HepG2 (cell line): ENCODE measurements around the gene ZFYVE28. TPM values are rescaled to one million over a fixed set of nuclear protein-coding genes. Genes with fewer than 3 reads are reported as not detected.

Source experiments
- ATAC-seq: fragments of 200-7000 bp; cut with Tn5 transposase; 3 replicates; pipeline ENCODE4 v1.9.1; 2020; ENCODE audit warnings: mild to moderate bottlenecking, moderate library complexity
- BruUV-seq: library from RNA; stranded (reverse); fragments of 400-500 nt; replicated peaks from 2 replicates; lab custom pipeline; 2021; lab: Mats Ljungman, UMichigan
- CTCF ChIA-PET: fragments of 300-600 bp; formaldehyde crosslinking; extraction: SDS; loops from one replicate; lab custom pipeline; 2021; ENCODE audit warnings: low total read pairs, inconsistent platforms, low intra/inter-chr PET ratio; lab: Yijun Ruan, JAX
- POLR2A ChIA-PET: fragments of 350-600 bp; sonication (Branson Sonifier 250); formaldehyde crosslinking; loops from one replicate; lab custom pipeline; 2020; ENCODE audit warnings: antibody characterized with exemption, inconsistent platforms; lab: Yijun Ruan, JAX
- DNase-seq: peaks from one replicate; pipeline ENCODE4 v3.0.0-alpha.2; 2015; ENCODE audit warnings: low spot score
- FAIRE-seq: peaks from 3 replicates; lab custom pipeline; 2011; peaks lifted over from hg19 to GRCh38; lab: Jason Lieb, UNC
- H2AFZ ChIP-seq: one replicate; pipeline ENCODE4 v1.6.1; 2011; ENCODE audit warnings: low read length, inconsistent platforms
- H3K27ac ChIP-seq: fragments of 300-600 bp; 3 replicates; pipeline ENCODE4 v1.8.0; 2011; ENCODE audit warnings: mixed run types, mild to moderate bottlenecking, mixed read lengths, low read length, inconsistent platforms; ENCODE audit not compliant: insufficient read depth; ENCODE audit errors: extremely low read length
- H3K27me3 ChIP-seq, 2 experiments: fragments of 200-600 bp in 1 of 2; 2 replicates in 1 of 2; 3 replicates in 1 of 2; pipeline versions ENCODE4 v1.6.0 to v1.8.0; 2011; ENCODE audit warnings: low read length in 2 of 2, mild to moderate bottlenecking in 2 of 2, moderate library complexity in 2 of 2, inconsistent platforms in 1 of 2; ENCODE audit not compliant: insufficient read depth in 2 of 2, control insufficient read depth in 1 of 2
- H3K36me3 ChIP-seq, 2 experiments: fragments of 200-600 bp in 1 of 2; replicated peaks in 1 of 2; 2 replicates in 1 of 2; 3 replicates in 1 of 2; pipeline versions ENCODE4 v1.5.1 to v1.8.0; 2011; ENCODE audit warnings: low read length in 2 of 2, inconsistent platforms in 1 of 2; ENCODE audit not compliant: insufficient read depth in 2 of 2, control insufficient read depth in 1 of 2
- H3K4me1 ChIP-seq: 2 replicates; pipeline ENCODE4 v1.5.1; 2012; ENCODE audit warnings: low read length, inconsistent platforms; ENCODE audit not compliant: insufficient read depth
- H3K4me2 ChIP-seq: 2 replicates; pipeline ENCODE4 v1.6.0; 2011; ENCODE audit warnings: low read depth, low read length, inconsistent platforms
- H3K4me3 ChIP-seq, 3 experiments: fragments of 200-600 bp in 1 of 3; sonication (generic), shearing (Covaris generic) in 1 of 3; replicated peaks in 1 of 3; 2 replicates each; pipeline ENCODE4 v1.5.1; 2011 to 2016; ENCODE audit warnings: low read length in 3 of 3, inconsistent platforms in 2 of 3, low read depth in 2 of 3, mild to moderate bottlenecking in 2 of 3, control low read depth in 1 of 3, mixed read lengths in 1 of 3; ENCODE audit not compliant: insufficient read depth in 1 of 3
- H3K79me2 ChIP-seq: one replicate; pipeline ENCODE4 v1.6.1; 2011; ENCODE audit warnings: low read length, inconsistent platforms; ENCODE audit not compliant: insufficient read depth
- H3K9ac ChIP-seq: 2 replicates; pipeline ENCODE4 v1.6.0; 2011; ENCODE audit warnings: mild to moderate bottlenecking, low read depth, low read length, inconsistent platforms; ENCODE audit not compliant: insufficient read depth
- H3K9me3 ChIP-seq: 2 replicates; pipeline ENCODE4 v1.5.1; 2012; ENCODE audit warnings: mild to moderate bottlenecking, low read length
- H4K20me1 ChIP-seq: 2 replicates; pipeline ENCODE4 v1.6.0; 2011; ENCODE audit warnings: inconsistent platforms, mild to moderate bottlenecking, low read length, moderate library complexity; ENCODE audit not compliant: insufficient read depth
- ELF1 ChIP-seq: sonication (generic); formaldehyde crosslinking; IDR thresholded peaks from 2 replicates; pipeline ENCODE4 v1.4.0; 2020; ENCODE audit warnings: missing genetic modification reagents
- NONO ChIP-seq, 2 experiments: fragments of 450-650 bp in 1 of 2; sonication (generic) in 1 of 2; formaldehyde crosslinking in 1 of 2; IDR thresholded peaks in 1 of 2; conservative IDR thresholded peaks in 1 of 2; 2 replicates each; pipeline versions ENCODE4 v1.6.1 to v1.8.0; 2017 to 2022; ENCODE audit warnings: mild to moderate bottlenecking in 1 of 2, missing genetic modification reagents in 1 of 2, moderate library complexity in 1 of 2
- TARDBP ChIP-seq: sonication (generic); formaldehyde crosslinking; IDR thresholded peaks from 2 replicates; pipeline ENCODE4 v1.8.0; 2022; ENCODE audit warnings: mild to moderate bottlenecking, missing genetic modification reagents
- ZBTB14 ChIP-seq: sonication (generic); formaldehyde crosslinking; IDR thresholded peaks from 2 replicates; pipeline ENCODE4 v1.4.0; 2020; ENCODE audit warnings: missing genetic modification reagents
- ZNF335 ChIP-seq: sonication (generic); formaldehyde crosslinking; IDR thresholded peaks from 2 replicates; pipeline ENCODE4 v1.4.0; 2020; ENCODE audit warnings: missing genetic modification reagents
- ZNF512 ChIP-seq: sonication (generic); formaldehyde crosslinking; IDR thresholded peaks from 2 replicates; pipeline ENCODE4 v1.4.0; 2020; ENCODE audit warnings: mild to moderate bottlenecking, missing genetic modification reagents
- ZNF75D ChIP-seq: sonication (generic); formaldehyde crosslinking; IDR thresholded peaks from 2 replicates; pipeline ENCODE4 v1.8.1; 2023; ENCODE audit warnings: missing genetic modification reagents, mild to moderate bottlenecking, borderline replicate concordance
- WGBS: methylation state at CpG from one replicate; pipeline ENCODE4 v1.1.6; 2017; ENCODE audit warnings: low lambda C conversion rate; 5-methylcytosine and 5-hydroxymethylcytosine counted together
- in situ Hi-C: cut with HindIII; loops from 2 replicates; pipeline ENCODE4 v1.10.0; 2017; ENCODE audit warnings: low pct_unique_long_range_greater_than_20kb; ENCODE audit not compliant: extremely low pct_ligation_motif_present
- intact Hi-C: fragments of 100-400 bp; cut with micrococcal nuclease; formaldehyde crosslinking; loops from one replicate; pipeline ENCODE4 v1.10.0; 2022; ENCODE audit not compliant: unreplicated experiment
- polyA plus RNA-seq, 8 experiments: library from polyadenylated mRNA; depleted of rRNA in 3 of 8; stranded (reverse) in 7 of 8; unstranded in 1 of 8; fragments of >200 nt; fragmentation: Illumina TruSeq in 4 of 8; extraction: Trizol in 4 of 8; gene quantifications; 2 replicates each; pipeline versions ENCODE4 v1.2.1 to v1.2.3, GENCODE V29; 2011 to 2016; ENCODE audit warnings: low read depth in 4 of 8, missing spikeins in 1 of 8, mixed read lengths in 1 of 8; ENCODE audit not compliant: insufficient read depth in 1 of 8
- total RNA-seq, 5 experiments: library from RNA; depleted of rRNA; stranded (reverse); fragments of >200 nt; fragmentation: Illumina TruSeq; extraction: Trizol; gene quantifications; 2 replicates each; pipeline ENCODE4 v1.2.3, GENCODE V29; 2016; ENCODE audit warnings: low read depth in 1 of 5

The ZFYVE28 gene
- total and polyA plus RNA-seq, 2 of the 13 experiments (the other 11 are each of a cell fraction or from before 2014, with no cell fraction given) = 0.12 to 0.22 TPM

- no CpG with 5 or more reads among the region's 3 CpGs for WGBS
- Histone ChIP-seq H3K36me3 (no peaks in the 10 kb centered on the region), H3K9ac (no peak overlapping the region), H3K4me3 (no peak overlapping the region), H3K79me2 (no peaks in the 10 kb centered on the region), H4K20me1 (no peaks in the 10 kb centered on the region), H3K4me1 (no peaks in the 10 kb centered on the region), H3K27ac (no peak overlapping the region), H3K27me3 (peaks cover 2 to 21% of the 10 kb centered on the region in 2 experiments; a peak in 3 of 5 replicates), H3K4me2 (no peak overlapping the region), H3K9me3 (no peaks in the 10 kb centered on the region), H2AFZ (no peak overlapping the region)
- POLR2A ChIA-PET = no interaction called here
- ATAC-seq (no peak), DNase-seq (no peak), FAIRE-seq (no peak)
- BruUV-seq = no TSS peak
- TF ChIP-seq ELF1 = no peak
- no peak for TF ChIP-seq NONO (IDR thresholded peaks at IDR 0.05)
- no peak for TF ChIP-seq NONO (CRISPR knock-in tag; conservative IDR thresholded peaks at IDR 0.05)
- no peak for TF ChIP-seq TARDBP (CRISPR knock-in tag)
- no peak for TF ChIP-seq ZNF75D (CRISPR knock-in tag)
- TF ChIP-seq ZNF335 (CRISPR knock-in tag) = no peak
- TF ChIP-seq ZBTB14 (CRISPR knock-in tag) = no peak
- TF ChIP-seq ZNF512 (CRISPR knock-in tag) = no peak
- intact Hi-C loops = no loop called here
- in situ Hi-C loops = no loop called here
- CTCF ChIA-PET = no interaction called here
Observed at GRCh38 chr4:2378898-2379297, 39.5 kb downstream of the ZFYVE28 start.
